ENCODE results near the gene CACNA1E.

GRCh38 chr1:181849071-181849470 is 365.8 kb downstream of the CACNA1E start:
- no peak for TF ChIP-seq POLR2AphosphoS5 (IDR thresholded peaks at IDR 0.05; ENCODE audit: low read depth)
- TF ChIP-seq EZH2phosphoT487 (IDR thresholded peaks at IDR 0.05; ENCODE audit: unreplicated experiment), result no peak
- TF ChIP-seq CTCF (conservative IDR thresholded peaks at IDR 0.05; ENCODE audit: low read depth in 2 of 2), result no peak
- TF ChIP-seq EZH2 (IDR thresholded peaks at IDR 0.05; ENCODE audit: low read depth, unreplicated experiment), result no peak
- TF ChIP-seq REST (IDR thresholded peaks at IDR 0.05; ENCODE audit: unreplicated experiment), result no peak
- TF ChIP-seq ZNF114 (CRISPR knock-in tag; IDR thresholded peaks at IDR 0.05), result no peak
- TF ChIP-seq CREB1 (CRISPR knock-in tag; IDR thresholded peaks at IDR 0.05; ENCODE audit: low read depth), result no peak
- no peak for TF ChIP-seq NANOG (IDR thresholded peaks at IDR 0.05; ENCODE audit: borderline replicate concordance)
